Body of pancreas (tissue), 4 donors: ENCODE data around the gene TYMS. TPM values are rescaled to one million over a fixed set of nuclear protein-coding genes. Genes with fewer than 3 reads are reported as not detected.
A peak's percentile ranks its signal among the peaks of the same experiment; 100 is the strongest.

Experiments used
- ATAC-seq: fragments of 150-250 bp; one replicate; pipeline ENCODE4 v1.9.1; 2016
- DNase-seq, 4 donors: peaks; one replicate each; pipeline ENCODE4 v3.0.0-alpha.2; 2019
- H3K27ac ChIP-seq, 4 donors: fragments of 200-600 bp; sonication (generic); 1 replicate in 3 of 4; 2 replicates in 1 of 4; pipeline versions ENCODE4 v1.5.1 to v1.6.1; 2016 to 2019; ENCODE audit warnings: mild to moderate bottlenecking in 1 of 4, mixed read lengths in 1 of 4, moderate library complexity in 1 of 4
- H3K27me3 ChIP-seq, 2 donors: fragments of 200-600 bp; sonication (generic); one replicate each; pipeline ENCODE4 v1.6.0; 2016; ENCODE audit warnings: mild to moderate bottlenecking in 1 of 2
- H3K36me3 ChIP-seq, 2 donors: fragments of 200-600 bp; sonication (generic); replicated peaks in 1 of 2; 2 replicates each; pipeline ENCODE4 v1.5.1; 2016; ENCODE audit warnings: low read depth in 2 of 2; ENCODE audit not compliant: insufficient read depth in 1 of 2
- H3K4me1 ChIP-seq: fragments of 200-600 bp; sonication (generic); one replicate; pipeline ENCODE4 v1.6.0; 2016
- H3K4me3 ChIP-seq, 2 donors: fragments of 200-600 bp; sonication (generic); 1 replicate in 1 of 2; 2 replicates in 1 of 2; pipeline ENCODE4 v1.5.1; 2016 to 2019
- H3K9me3 ChIP-seq, 3 donors: fragments of 200-600 bp; sonication (generic); 1 replicate in 2 of 3; 2 replicates in 1 of 3; pipeline ENCODE4 v1.5.1; 2016
- POLR2A ChIP-seq, 3 donors: fragments of 450-650 bp; IDR thresholded peaks; one replicate each; pipeline ENCODE4 v1.6.1; 2016; ENCODE audit warnings: antibody characterized with exemption in 3 of 3, mild to moderate bottlenecking in 2 of 3
- WGBS, 2 donors: methylation state at CpG; one replicate each; pipeline ENCODE4 v1.1.5; 2017; 5-methylcytosine and 5-hydroxymethylcytosine counted together
- intact Hi-C: fragments of 100-400 bp; cut with DNase I; formaldehyde crosslinking; loops from one replicate; pipeline ENCODE4 v1.15.1; 2023
- total RNA-seq, 2 donors: library from RNA; depleted of rRNA; stranded (reverse); fragments of >200 nt; gene quantifications; one replicate each; pipeline ENCODE4 v1.1.0, GENCODE V29; 2016
- TF ChIP-seq, protein P1 (sequence below), 7 experiments: fragments of 450-650 bp in 4 of 7; fragments of 200-600 bp in 3 of 7; sonication (generic) in 3 of 7; IDR thresholded peaks; one replicate each; pipeline ENCODE4 v1.5.1; 2016 to 2019; ENCODE audit warnings: antibody characterized with exemption in 7 of 7

Gene TYMS
- total RNA-seq, 2 donors from 2014 or later, result 1.8 to 7.6 TPM

DNA sequence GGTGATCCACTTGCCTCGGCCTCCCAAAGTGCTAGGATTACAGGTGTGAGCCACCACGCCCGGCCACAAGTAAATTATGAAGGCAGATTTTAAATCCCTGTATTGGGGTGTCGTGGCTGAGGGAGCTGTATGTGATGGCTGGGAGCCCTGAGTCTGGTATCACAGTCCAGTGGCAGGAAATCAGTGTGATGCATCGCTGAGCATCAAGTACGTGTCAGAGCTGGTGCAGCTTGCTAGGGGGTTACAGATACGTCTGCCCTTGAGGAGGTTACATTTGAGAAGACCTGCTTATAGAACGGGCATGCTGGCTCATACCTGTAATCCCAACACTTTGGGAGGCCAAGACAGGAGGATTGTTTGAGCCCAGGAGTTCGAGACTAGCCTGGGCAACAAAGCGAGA, 50.6 kb downstream of the TYMS start:
- no peak for TF ChIP-seq POLR2A (IDR thresholded peaks at IDR 0.05)
- TF ChIP-seq, protein P1, sequence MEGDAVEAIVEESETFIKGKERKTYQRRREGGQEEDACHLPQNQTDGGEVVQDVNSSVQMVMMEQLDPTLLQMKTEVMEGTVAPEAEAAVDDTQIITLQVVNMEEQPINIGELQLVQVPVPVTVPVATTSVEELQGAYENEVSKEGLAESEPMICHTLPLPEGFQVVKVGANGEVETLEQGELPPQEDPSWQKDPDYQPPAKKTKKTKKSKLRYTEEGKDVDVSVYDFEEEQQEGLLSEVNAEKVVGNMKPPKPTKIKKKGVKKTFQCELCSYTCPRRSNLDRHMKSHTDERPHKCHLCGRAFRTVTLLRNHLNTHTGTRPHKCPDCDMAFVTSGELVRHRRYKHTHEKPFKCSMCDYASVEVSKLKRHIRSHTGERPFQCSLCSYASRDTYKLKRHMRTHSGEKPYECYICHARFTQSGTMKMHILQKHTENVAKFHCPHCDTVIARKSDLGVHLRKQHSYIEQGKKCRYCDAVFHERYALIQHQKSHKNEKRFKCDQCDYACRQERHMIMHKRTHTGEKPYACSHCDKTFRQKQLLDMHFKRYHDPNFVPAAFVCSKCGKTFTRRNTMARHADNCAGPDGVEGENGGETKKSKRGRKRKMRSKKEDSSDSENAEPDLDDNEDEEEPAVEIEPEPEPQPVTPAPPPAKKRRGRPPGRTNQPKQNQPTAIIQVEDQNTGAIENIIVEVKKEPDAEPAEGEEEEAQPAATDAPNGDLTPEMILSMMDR (IDR thresholded peaks at IDR 0.05), result no peak
- no peaks in the 10 kb centered on the region for H3K27me3 ChIP-seq
- H3K36me3 ChIP-seq, result no peaks in the 10 kb centered on the region
- no peak overlapping the region for H3K4me3 ChIP-seq
- no peak for DNase-seq
- no peak overlapping the region for H3K27ac ChIP-seq
- no peak for ATAC-seq
- WGBS, 2 donors, result 94 to 95% methylated on average over 10 of the region's 10 CpGs
- intact Hi-C loops, result no loop called here
- H3K4me1 ChIP-seq, result peaks cover 28% of the 10 kb centered on the region
- no peaks in the 10 kb centered on the region for H3K9me3 ChIP-seq

DNA sequence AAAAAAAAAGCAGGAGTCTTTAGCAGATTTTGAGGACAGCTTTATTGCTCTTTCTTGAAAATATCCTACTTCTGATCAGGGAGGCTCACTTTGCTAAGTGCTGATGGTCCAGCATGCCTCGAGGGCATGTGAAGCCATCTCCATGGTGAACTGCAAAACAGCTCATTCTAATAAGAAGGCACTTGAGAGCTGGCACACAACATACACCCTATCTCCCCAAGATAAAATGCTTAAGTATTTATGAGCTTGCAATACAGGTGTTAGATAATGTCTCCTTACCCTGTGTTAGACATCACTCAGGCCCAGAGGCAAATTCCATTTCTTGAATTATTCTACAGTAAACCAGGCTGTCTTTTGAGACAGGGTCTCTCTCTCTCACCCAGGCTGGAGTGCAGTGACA, 52.3 kb downstream of the TYMS start:
- Histone ChIP-seq H3K9me3 (no peaks in the 10 kb centered on the region), H3K36me3 (no peaks in the 10 kb centered on the region), H3K4me1 (peaks cover 22% of the 10 kb centered on the region), H3K27me3 (no peaks in the 10 kb centered on the region), H3K4me3 (no peak overlapping the region), H3K27ac (no peak overlapping the region)
- ATAC-seq (no peak), DNase-seq (no peak)
- intact Hi-C loops, result no loop called here
- TF ChIP-seq POLR2A (IDR thresholded peaks at IDR 0.05), result no peak
- TF ChIP-seq, protein P1 (IDR thresholded peaks at IDR 0.05), result no peak
- WGBS, 2 donors, result 77 to 80% methylated on average over 1 of the region's 1 CpG

DNA sequence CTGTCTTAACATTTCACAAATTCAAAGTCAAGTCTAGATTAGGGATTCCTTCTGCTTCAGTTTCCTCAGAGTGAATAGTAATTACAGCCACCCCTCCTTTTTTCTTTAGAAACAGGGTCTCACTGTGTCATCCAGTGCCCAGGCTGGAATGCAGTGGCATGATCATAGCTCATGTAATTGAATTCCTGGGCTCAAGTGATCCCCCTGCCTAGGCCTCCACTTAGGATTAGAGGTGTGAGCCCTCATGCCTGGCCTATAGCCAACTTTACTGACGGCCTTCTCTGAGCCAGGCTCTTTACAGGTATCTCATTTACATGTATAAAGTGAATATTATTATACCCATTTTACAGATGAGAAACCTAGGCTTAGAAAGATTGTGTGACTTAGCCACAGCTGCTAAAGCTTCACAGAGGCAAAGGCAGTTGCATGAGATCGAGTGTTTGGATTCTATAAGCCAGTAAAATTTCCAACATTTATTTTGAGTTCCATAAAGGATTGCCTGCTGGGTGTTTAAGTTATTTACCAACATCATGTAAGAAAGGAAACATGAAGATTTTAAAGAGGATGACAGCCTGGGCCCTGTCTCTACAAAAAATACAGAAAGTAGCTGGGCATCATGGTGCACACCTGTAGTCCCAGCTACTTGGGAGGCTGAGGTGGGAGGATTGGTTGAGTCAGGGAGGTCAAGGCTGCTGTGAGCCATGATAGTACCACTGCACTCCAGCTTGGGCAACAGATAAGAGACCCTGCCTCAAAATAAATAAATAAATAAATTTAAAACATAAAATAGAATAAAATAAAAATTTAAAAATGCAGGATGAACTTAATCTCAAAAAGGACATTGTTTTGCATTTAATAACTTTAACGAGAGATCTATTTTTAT, 53.2 kb downstream of the TYMS start:
- ATAC-seq, result no peak
- TF ChIP-seq, protein P1 (IDR thresholded peaks at IDR 0.05), result no peak
- no peak for TF ChIP-seq POLR2A (IDR thresholded peaks at IDR 0.05)
- no peaks in the 10 kb centered on the region for H3K36me3 ChIP-seq
- H3K4me3 ChIP-seq, result no peak overlapping the region
- peaks cover 22% of the 10 kb centered on the region for H3K4me1 ChIP-seq
- intact Hi-C loops, result no loop called here
- H3K27me3 ChIP-seq, result no peaks in the 10 kb centered on the region
- no peaks in the 10 kb centered on the region for H3K9me3 ChIP-seq
- DNase-seq, result peak in 2 of 4 donors; percentile 24 to 27
- H3K27ac ChIP-seq, result peak overlapping the region in 1 of 4 donors; percentile 82
- WGBS, 2 donors, result 61 to 66% methylated on average over 3 of the region's 3 CpGs

DNA sequence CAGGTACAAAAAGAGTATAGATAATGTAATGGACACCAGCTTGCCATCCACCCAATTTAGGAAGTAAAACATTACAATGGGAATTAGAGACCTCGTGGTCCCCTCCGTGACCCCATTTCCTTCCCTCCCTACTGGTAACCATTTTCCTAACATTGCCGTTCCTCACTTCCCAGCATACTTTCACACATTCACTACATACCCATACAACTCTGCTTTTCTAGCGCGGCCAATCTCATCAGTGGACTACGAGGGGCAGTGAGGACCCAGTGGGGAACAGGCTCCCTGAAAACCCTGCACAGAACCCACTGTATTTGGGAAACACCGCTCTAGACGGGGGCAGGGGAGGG, 53.8 kb downstream of the TYMS start:
- Histone ChIP-seq H3K9me3 (no peaks in the 10 kb centered on the region), H3K4me1 (peaks cover 22% of the 10 kb centered on the region), H3K27me3 (no peaks in the 10 kb centered on the region), H3K36me3 (no peaks in the 10 kb centered on the region), H3K4me3 (peak overlapping the region in 1 of 2 donors; percentile 38), H3K27ac (peak overlapping the region; percentile 64 to 86 (median 84))
- intact Hi-C loops, result no loop called here
- WGBS, 2 donors, result 14 to 31% methylated on average over 6 to 8 of the region's 8 CpGs
- ATAC-seq (no peak), DNase-seq (no peak)
- no peak for TF ChIP-seq POLR2A (IDR thresholded peaks at IDR 0.05)
- TF ChIP-seq, protein P1 (IDR thresholded peaks at IDR 0.05), result no peak
